Peyer's patch (tissue), 4 donors: ENCODE results near the gene LRRC42. TPM values are rescaled to one million over a fixed set of nuclear protein-coding genes. Genes with fewer than 3 reads are reported as not detected.

Source experiments
- DNase-seq, 3 donors: peaks; one replicate each; pipeline ENCODE4 v3.0.0-alpha.2; 2017 to 2019
- H3K27ac ChIP-seq, 4 donors: fragments of 200-600 bp; sonication (generic); one replicate each; pipeline ENCODE4 v1.5.1; 2016 to 2019
- H3K27me3 ChIP-seq, 2 donors: fragments of 200-600 bp; sonication (generic); one replicate each; pipeline ENCODE4 v1.5.1; 2019
- H3K36me3 ChIP-seq, 3 donors: fragments of 200-600 bp; sonication (generic); one replicate each; pipeline ENCODE4 v1.5.1; 2016 to 2019
- H3K4me1 ChIP-seq, 4 donors: fragments of 200-600 bp; sonication (generic); one replicate each; pipeline ENCODE4 v1.5.1; 2016 to 2019
- H3K4me3 ChIP-seq, 4 donors: fragments of 200-600 bp; sonication (generic); 1 replicate in 3 of 4; 2 replicates in 1 of 4; pipeline ENCODE4 v1.5.1; 2016 to 2019; ENCODE audit warnings: mild to moderate bottlenecking in 1 of 4
- H3K9me3 ChIP-seq, 4 donors: fragments of 200-600 bp; sonication (generic); one replicate each; pipeline ENCODE4 v1.5.1; 2016 to 2019; ENCODE audit warnings: mild to moderate bottlenecking in 1 of 4
- POLR2A ChIP-seq, 2 donors: fragments of 450-650 bp; IDR thresholded peaks; one replicate each; pipeline ENCODE4 v1.5.1; 2017; ENCODE audit warnings: antibody characterized with exemption in 2 of 2, mild to moderate bottlenecking in 2 of 2, moderate library complexity in 2 of 2
- total RNA-seq, 4 donors: library from RNA; depleted of rRNA; stranded (reverse); fragments of >200 nt; gene quantifications; one replicate each; pipeline ENCODE4 v1.1.0, GENCODE V29; 2016
- TF ChIP-seq, protein P1 (sequence below), 6 experiments: fragments of 450-650 bp in 4 of 6; fragments of 200-600 bp in 2 of 6; sonication (generic) in 1 of 6; IDR thresholded peaks; one replicate each; pipeline ENCODE4 v1.5.1; 2017 to 2019; ENCODE audit warnings: antibody characterized with exemption in 6 of 6, mild to moderate bottlenecking in 3 of 6, moderate library complexity in 1 of 6

The LRRC42 gene
- total RNA-seq, 4 donors from 2014 or later, result 8.9 to 20.6 (median 9.7) TPM

DNA sequence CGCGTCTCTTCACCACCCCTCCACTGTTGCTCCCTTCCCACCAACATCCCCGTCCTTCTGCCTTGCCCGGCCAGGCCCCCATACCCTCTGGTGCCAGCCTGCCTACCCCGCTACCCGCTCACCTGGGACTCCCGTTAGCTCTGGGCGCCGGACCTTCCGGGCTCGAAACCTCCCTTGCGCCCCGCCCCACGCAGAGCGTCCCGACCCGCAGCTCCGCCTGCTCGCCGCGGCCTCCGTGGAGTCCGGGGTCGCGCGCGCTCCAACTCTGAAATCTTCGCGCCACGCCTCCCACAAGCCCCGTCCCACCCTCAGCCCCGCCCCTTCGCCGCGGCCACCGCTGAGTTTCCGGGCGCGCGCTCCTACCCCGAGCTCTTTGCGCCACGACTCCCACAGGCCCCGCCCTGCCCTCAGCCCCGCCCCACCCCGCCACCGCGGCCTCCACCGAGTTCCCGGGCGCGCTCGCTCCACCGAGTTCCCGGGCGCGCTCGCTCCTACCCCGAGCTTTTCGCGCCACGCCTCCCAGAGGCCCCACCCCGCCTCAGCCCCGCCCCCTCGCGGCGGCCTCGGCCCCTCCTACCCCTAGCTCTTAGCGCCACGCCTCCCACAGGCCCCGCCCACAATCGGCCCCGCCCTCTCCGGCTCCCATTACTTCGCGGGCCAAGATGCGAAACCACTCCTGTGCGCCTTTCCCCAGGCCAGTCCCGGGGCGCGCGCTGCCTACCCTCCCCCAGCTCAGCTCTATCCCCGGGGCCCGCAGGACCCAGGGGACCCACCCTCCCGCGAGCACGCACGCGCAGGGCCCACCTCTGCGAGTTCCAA lies 508 bp upstream of the LRRC42 start, which contains the start of gene IFT25:
IFT25 (minus strand) TSS at position 267 of the 819 bp plus-strand sequence. CDS start 5,617 bp downstream, outside the sequence.
- H3K36me3 ChIP-seq, result no peaks in the 10 kb centered on the region
- peaks cover 4 to 22% (median 5%) of the 10 kb centered on the region in 4 donors for H3K4me1 ChIP-seq
- H3K4me3 ChIP-seq, result peak within 1 kb of the TSS; percentile 76 to 94 (median 82)
- no peaks in the 10 kb centered on the region for H3K9me3 ChIP-seq
- peak within 1 kb of the TSS; percentile 85 to 97 (median 88) for H3K27ac ChIP-seq
- TF ChIP-seq POLR2A (IDR thresholded peaks at IDR 0.05), result peak; percentile 63 to 71
- TF ChIP-seq, protein P1, sequence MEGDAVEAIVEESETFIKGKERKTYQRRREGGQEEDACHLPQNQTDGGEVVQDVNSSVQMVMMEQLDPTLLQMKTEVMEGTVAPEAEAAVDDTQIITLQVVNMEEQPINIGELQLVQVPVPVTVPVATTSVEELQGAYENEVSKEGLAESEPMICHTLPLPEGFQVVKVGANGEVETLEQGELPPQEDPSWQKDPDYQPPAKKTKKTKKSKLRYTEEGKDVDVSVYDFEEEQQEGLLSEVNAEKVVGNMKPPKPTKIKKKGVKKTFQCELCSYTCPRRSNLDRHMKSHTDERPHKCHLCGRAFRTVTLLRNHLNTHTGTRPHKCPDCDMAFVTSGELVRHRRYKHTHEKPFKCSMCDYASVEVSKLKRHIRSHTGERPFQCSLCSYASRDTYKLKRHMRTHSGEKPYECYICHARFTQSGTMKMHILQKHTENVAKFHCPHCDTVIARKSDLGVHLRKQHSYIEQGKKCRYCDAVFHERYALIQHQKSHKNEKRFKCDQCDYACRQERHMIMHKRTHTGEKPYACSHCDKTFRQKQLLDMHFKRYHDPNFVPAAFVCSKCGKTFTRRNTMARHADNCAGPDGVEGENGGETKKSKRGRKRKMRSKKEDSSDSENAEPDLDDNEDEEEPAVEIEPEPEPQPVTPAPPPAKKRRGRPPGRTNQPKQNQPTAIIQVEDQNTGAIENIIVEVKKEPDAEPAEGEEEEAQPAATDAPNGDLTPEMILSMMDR (IDR thresholded peaks at IDR 0.05), result peak in 1 of 6 experiments; percentile 23
- H3K27me3 ChIP-seq, result no peaks in the 10 kb centered on the region
- peak; percentile 98 to 100 (median 99) for DNase-seq

DNA sequence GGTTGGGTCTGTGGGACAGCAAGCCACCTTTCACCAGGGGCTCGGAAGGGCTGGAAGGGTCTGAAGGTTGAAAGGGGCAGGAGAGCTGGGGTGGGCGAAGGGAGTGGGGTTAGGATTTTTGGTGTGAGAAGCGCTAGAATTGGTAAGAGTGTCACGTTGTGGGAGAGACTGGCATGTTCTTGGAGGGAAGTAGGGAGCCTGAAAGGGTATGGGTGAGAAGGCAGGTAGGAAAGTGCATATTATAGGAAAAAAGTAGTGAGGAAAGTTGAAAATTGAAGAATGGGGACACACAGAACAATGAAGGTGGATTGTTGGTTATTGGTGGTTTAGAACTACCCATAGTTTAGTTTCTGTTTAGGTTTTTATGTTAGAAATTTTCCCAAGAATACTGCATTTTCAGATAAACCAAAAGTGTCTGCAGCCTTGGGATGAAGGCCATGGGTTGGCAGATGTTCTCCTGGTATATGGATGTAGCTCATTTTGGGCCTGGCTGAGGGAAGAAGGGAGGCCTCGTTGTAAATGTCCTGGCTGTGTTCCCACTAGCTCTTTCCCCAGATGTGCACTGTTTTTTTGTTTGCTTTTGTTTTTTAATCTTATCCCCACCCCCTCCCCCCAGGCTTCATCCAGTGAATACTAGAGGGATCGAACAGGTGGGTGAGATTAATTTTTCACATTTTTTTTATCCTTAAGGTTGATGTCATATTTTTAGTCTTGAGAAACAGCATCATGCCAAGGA lies 1.2 kb downstream of the LRRC42 start:
- Histone ChIP-seq H3K4me1 (peaks cover 4 to 22% (median 5%) of the 10 kb centered on the region in 4 donors), H3K4me3 (peak overlapping the region; percentile 76 to 94 (median 82)), H3K36me3 (peaks cover 0 to 5% (median 0%) of the 10 kb centered on the region in 3 donors), H3K27ac (peak overlapping the region in 2 of 4 donors; percentile 85 to 97), H3K9me3 (no peaks in the 10 kb centered on the region), H3K27me3 (no peaks in the 10 kb centered on the region)
- TF ChIP-seq, protein P1 (IDR thresholded peaks at IDR 0.05), result no peak
- no peak for TF ChIP-seq POLR2A (IDR thresholded peaks at IDR 0.05)
- no peak for DNase-seq

DNA sequence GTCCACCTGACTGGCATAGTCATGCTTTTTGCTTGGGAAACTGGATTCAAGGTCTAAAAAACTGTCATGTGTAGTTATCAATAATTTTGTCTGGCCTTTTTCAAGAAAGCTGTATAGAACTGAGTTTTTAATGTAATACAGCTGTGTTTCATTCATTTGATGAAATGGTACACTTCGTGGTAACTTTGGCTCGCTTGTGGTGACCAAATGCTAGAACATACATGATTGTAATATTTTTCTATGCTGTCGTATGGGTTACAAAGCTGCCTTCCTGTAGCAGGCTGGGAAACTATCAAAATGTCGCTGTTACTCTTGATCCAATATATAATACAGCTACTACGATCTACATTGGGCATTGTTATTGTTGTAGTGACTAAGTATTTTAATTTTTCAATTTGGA lies 2.1 kb downstream of the LRRC42 start:
- peaks cover 4 to 22% (median 5%) of the 10 kb centered on the region in 4 donors for H3K4me1 ChIP-seq
- H3K9me3 ChIP-seq, result no peaks in the 10 kb centered on the region
- H3K36me3 ChIP-seq, result peaks cover 0 to 12% (median 0%) of the 10 kb centered on the region in 3 donors
- H3K27ac ChIP-seq, result no peak overlapping the region
- TF ChIP-seq POLR2A (IDR thresholded peaks at IDR 0.05), result no peak
- TF ChIP-seq, protein P1 (IDR thresholded peaks at IDR 0.05), result no peak
- DNase-seq, result no peak
- H3K27me3 ChIP-seq, result no peaks in the 10 kb centered on the region
- H3K4me3 ChIP-seq, result no peak overlapping the region

DNA sequence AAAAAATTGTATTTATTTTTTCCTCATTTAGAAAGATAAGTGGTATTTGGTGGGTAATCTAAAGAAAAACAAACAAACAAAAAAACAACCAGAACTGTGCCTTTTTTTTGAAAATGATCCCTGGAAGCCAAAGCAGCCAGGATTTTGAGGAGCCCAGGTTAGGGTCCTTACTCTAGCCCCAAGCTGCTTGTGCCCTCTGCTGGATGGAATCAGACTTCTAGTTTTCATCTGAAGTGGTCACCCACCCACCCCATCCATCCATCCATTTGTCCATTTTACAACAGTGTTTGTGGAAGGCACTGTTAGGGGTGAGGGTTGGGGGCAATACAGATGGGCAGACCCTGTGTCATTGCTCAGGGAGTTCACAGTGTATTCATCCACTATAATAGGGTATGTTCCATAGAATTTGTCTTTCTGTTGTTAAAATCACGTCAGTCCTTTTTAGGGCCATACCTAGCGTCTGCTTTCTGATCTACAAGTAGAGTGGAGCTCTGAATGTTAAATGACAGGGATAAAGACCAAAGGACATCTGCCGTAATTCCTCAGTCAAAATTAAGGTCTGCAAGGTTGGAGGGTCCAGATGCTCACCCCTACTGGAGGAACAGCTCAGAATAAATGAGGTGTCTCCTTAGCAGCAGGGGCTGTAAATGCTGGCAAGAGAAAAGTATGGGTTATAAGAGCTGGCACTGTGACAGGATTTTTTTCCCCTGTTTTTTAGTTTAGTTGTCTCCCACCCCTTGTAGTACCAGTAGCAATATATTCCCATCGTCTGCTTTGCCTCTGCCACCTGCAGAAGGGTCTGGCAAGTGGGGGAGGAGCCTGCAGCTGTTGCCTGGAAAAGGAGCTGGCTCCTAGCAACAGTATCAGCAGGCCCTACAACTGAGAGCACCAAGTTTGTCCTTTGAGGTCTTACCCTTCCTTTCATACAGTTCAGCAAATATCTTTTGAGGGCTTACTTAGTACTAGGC lies 3.2 kb downstream of the LRRC42 start:
- TF ChIP-seq, protein P1 (IDR thresholded peaks at IDR 0.05), result peak in 5 of 6 experiments; percentile 29 to 43 (median 40)
- no peak for TF ChIP-seq POLR2A (IDR thresholded peaks at IDR 0.05)
- Histone ChIP-seq H3K27ac (no peak overlapping the region), H3K27me3 (no peaks in the 10 kb centered on the region), H3K4me1 (peaks cover 4 to 18% (median 5%) of the 10 kb centered on the region in 4 donors), H3K36me3 (peaks cover 0 to 20% (median 0%) of the 10 kb centered on the region in 3 donors), H3K4me3 (no peak overlapping the region), H3K9me3 (no peaks in the 10 kb centered on the region)
- DNase-seq, result no peak

DNA sequence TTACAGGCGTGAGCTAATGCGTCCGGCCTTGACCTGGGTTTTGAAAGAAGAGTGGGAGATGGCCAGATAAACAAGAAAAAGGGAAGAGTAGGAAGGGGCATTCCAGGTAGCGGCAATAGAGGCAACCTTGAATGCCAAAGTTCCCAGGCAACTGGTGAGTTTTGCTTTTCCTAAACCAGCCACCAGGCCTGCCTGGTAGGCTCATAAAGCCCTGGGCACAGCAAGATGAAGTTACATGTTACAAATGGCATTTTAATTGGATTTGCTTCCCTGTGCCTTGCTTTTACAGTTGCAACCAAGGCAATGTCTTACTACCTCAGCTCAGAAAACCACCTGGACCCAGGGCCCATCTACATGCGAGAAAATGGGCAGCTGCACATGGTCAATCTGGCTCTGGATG lies 5.5 kb downstream of the LRRC42 start:
- H3K27ac ChIP-seq, result no peak overlapping the region
- no peak for DNase-seq
- H3K9me3 ChIP-seq, result no peaks in the 10 kb centered on the region
- TF ChIP-seq POLR2A (IDR thresholded peaks at IDR 0.05), result no peak
- TF ChIP-seq, protein P1 (IDR thresholded peaks at IDR 0.05), result no peak
- H3K27me3 ChIP-seq, result no peaks in the 10 kb centered on the region
- peaks cover 0 to 12% (median 3%) of the 10 kb centered on the region in 4 donors for H3K4me1 ChIP-seq
- no peak overlapping the region for H3K4me3 ChIP-seq
- peaks cover 0 to 24% (median 0%) of the 10 kb centered on the region in 3 donors for H3K36me3 ChIP-seq
